HG02798 (cell line): ENCODE measurements around the gene LRFN4.

Experiments used
- ATAC-seq: cut with Tn5 transposase; IDR thresholded peaks from one replicate; pipeline ENCODE4 v1.9.1; 2021; ENCODE audit warnings: mild to moderate bottlenecking; ENCODE audit not compliant: unreplicated experiment, poor library complexity

The LRFN4 gene

GRCh38 chr11:66844496-66845142 lies 12.2 kb upstream of the LRFN4 start:
- no peak for ATAC-seq

- ATAC-seq = no peak
Measured at GRCh38 chr11:66845143-66845875, 11.6 kb upstream of the LRFN4 start.

DNA sequence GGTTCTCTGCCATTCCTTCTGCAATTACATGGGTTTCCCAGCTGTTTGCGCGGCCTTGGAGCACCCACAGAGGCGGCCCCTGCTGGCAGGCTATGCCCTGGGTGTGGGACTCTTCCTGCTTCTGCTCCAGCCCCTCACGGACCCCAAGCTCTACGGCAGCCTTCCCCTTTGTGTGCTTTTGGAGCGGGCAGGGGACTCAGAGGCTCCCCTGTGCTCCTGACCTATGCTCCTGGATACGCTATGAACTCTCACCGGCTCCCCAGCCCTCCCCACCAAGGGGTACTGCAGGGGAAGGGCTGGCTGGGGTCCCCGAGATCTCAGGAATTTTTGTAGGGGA lies 11.0 kb upstream of the LRFN4 start:
- no peak for ATAC-seq

DNA sequence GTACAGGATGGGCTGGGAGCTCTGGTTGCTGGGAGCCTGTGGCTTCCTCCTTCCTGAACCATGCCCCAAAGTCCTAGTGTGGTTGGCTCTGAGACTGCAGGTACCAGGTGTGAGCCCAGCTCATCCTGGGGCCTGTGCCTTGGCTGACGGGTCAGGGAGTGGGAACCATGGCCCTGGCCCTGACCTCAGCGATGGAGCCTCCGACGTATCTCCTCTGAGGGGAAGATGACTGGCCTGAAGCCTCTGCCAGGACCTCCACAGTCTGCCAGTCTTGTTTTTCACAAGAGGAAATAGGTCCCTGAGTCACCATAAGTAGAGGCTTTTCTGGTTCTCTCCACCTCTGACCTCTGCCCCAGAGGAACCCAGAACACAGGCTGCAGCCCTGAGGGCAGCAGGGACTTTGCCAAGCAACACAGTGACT lies 10.2 kb upstream of the LRFN4 start:
- ATAC-seq = no peak

GRCh38 chr11:66847461-66848232 lies 9.2 kb upstream of the LRFN4 start:
- no peak for ATAC-seq

DNA sequence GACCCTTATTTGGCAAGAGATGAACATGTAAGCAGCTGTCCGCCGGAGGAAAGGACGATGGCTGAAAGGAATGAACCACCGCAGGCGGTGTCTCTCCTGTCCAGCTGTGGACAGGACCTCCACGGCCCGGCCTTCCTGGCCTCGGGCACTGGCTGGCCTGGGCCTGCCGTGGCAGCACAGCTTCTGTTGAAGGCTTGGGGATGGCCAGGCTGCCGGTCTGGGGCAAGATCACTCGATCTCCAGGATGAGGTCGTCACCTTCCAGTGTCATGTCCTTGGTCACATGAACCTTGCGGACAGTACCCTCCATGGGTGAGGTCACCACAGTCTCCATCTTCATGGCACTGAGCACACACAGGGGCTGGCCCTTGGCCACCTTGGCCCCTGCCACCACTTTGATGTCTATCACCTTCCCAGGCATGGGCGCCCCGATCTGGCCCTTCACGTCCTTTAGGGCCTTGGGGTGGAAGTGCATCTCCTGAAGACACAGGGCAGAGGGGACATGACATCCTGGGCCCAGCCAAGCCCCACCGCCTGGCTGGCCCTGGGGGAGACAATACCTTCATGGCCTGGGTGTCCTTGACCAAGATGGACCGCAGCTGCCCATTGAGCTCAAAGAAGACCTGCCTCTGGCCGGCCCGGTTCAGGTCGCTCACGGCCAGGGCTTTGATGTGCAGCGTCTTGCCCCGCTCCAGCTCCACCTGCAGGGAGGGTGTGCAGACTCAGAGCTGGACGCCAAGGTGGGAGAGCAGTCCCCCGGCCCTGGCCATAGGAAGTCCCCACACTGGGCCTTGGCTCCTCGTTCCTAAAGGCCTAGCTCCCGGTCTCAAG lies 8.0 kb upstream of the LRFN4 start:
- no peak for ATAC-seq

- no peak for ATAC-seq
Measured at GRCh38 chr11:66849501-66850234, 7.2 kb upstream of the LRFN4 start.

- ATAC-seq = no peak
Measured at GRCh38 chr11:66850235-66850587, 6.7 kb upstream of the LRFN4 start.

GRCh38 chr11:66850588-66851238 lies 6.2 kb upstream of the LRFN4 start:
- no peak for ATAC-seq

- ATAC-seq = no peak
Measured at GRCh38 chr11:66851239-66851596, 5.6 kb upstream of the LRFN4 start.

DNA sequence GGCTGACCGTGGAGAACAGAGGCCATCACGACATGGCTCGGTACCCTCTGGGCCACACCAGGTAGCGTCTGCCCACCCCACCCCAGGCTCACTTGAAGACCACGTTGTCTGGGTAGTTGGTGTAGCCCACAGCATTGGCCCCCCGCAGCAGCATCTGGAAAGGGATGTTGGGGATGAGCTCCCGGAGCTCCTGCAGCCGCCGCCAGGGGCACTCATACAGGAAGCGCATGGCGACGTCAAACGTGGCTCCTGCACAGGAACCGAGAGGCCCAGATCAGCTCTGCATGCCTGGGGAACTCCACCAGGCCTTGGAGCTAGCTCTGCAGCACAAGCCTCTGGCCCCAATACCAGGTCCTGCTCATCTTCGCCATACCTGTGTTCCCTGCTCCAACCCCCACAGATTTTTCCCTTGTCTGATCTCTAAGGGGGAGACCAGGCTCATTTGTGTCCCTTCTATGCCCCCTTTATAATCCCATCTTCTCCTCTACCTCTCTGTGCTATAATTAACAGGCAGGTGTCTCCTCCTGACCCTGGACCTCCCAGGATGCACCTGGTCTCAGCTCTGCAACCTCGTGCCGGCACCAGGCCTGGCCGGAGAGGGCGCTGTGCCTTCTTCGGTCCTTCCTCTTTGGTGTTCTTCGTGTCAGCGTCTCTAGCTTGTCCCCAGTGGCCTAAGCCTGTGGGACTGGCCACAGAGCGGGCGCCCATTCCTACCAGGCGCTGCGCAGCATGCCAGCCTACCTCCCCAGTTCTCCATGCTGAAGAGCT lies 5.0 kb upstream of the LRFN4 start:
- ATAC-seq = no peak

DNA sequence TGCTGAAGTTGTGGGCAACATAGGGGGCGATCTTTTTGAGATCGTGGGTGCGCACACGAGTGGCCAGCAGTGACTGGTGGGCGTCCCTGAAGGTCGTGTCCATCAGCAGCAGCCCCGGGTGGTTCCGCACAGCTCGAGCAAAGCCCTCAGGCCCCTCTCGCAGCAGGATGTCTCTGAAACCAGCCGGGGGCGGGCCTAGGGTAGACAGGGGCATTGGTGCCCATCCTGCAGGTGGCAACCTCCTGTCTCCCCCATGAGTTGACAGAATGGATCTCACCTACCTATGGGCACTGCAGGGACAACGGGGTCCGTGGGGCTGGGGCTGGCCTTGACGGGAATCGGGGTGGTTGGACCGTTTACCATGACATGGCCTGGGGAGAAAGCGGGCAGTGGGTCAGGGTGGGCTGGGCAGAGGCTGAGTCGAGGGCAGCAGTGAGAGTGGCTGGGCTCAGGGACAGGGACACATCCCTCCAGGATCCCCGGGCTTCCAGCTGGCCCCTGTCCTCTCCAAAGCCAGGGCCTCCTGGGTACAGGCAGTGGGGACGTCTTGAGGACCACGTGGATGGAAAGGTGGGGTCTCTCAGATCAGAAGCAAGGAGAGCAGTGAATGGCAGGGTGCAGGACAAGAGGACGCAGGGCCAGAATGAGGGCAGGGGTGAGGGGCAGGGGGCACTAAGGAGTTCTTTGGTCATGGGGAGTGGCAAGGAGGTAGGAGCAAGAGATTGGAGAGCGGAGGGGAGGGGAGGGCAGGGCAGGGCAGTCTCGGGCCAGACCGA lies 4.2 kb upstream of the LRFN4 start:
- ATAC-seq = no peak

DNA sequence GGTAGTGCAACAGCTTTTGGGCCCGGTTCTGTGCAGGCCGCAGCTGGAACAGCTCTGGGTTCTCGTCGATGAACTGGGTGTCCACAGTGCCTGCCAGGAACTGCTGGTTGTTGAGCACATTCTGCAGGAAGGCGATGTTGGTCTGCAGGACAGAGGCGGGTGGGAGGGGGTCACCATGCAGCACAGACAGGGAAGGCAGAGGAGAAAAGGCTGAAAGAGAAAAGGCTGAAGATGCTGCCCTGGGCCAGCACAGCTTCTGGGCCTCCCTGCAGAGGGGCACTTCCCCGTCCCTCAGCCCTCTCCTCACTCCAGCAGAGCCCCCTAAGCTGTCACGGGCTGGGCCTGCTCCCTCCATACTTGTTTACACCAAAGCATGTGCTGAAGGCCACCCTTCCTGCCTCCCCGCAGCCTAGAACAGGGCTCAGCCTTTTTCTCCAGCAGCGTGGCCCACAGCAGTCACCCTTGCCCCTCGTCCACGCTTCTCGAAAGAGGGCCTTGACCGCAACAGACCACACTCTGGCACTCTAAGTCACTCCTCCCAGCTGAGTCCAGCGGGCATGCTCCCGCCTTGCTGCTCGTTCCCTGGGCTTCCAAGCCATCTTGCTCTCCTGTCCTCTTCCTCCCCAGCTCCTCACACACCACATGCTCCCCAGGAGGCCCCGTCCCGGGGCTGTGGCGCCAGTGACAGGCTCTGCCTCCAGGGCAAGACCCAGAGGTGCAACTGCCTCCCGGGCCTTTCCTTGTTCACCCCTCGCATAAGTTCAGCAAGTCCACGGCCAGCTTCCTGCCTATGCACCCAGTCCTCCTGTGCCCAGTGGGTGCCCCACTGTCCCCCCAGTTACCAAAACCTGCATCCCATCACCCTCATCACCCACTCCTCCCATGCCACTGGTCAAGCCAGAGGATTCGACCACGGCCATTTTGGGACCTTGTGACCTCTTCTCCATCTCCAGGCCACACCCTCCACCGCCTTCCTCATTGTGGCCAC lies 3.3 kb upstream of the LRFN4 start:
- ATAC-seq = no peak

DNA sequence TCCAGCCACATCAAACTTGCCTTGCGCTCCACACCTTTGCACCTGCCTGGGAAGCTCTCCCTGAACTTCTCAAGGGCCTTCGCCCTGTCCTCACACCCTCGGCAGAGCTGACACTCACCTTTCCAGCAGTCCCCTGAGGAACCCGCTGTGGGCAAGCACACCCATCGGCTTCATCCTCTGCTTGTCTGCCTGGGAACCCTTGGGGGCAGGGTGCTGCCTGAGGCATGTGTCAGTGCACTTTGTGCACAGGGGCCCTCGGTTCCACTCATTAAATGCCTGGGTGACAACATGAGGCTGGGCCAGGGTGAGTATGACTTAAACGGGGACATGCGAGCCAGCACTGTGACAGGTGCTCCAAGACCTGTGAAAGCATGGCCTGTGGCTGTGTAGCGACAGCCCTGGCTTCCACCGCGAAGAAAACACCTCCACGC lies 2.6 kb upstream of the LRFN4 start:
- ATAC-seq = no peak

DNA sequence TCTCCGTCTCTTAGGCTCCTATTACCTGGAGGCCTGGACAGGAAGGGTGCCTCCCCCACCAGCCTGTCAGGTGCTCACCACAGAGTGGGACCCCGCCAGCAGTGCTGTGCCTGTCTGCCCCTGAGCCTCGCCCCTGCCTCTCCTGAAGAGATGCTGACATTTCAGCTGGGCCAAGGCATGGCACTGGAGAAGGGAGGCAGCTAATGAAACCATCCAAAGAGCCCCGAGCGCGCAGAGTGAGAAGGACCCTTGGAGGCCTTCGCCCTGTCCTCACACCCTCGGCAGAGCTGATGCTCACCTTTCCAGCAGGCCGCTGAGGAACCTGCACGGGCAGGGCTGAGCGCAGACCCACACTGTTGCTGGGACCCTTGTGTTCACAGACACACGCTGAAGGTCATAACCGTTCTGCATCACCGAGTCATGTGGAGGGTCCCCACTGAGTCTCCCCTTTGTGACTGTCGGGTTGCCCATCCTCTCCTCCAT lies 2.1 kb upstream of the LRFN4 start:
- ATAC-seq = no peak

DNA sequence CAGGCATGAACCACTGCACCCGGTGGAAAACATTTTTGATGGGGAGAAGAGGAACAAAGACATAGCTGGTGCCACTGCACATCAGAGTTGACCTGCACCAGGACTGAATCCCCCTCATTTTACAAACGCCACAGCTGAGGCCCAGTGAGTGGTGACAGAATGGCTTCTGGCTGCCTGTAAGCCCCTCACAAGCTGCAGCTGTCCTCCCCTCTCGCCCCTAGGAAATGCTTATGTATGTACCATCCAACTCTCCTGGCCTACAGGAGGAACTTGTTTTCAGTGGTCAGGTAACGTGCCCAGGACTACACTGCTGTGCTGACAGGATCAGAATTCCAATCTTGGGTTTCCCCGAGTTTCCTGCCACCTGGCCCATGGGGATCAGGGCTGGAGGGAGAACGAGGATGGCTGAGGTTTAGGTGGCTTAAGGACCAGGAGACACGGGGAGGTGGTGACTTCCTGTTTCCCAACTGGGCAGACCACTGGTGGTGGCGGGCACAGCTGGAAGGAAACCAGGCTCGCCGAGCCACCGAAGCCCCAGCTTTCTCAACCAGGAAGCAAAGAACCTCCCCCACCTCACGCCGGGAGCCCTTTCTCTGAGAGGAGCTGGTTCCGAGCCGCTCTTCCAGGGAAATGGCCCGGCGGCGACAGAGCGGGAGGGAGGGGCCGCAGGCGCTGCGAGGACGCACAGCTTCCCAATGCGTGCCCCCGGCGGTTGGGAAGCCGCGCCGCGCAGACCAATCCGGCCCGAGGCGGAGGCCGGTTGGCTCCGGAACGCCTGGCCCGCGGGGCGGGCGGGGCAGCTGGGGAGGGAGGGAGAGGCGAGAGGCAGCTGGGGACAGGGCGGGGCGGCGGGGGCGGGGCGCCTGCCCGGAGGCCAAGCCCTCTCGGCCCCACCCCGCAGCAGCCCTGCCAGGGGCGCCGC lies 1.0 kb upstream of the LRFN4 start:
- ATAC-seq = peak; percentile 82
